AG04450 (cell line): ENCODE measurements around the gene NAV1. TPM values are rescaled to one million over a fixed set of nuclear protein-coding genes. Genes with fewer than 3 reads are reported as not detected.

ENCODE experiments used
- CTCF ChIA-PET: fragments of 300-600, 350-600 bp; formaldehyde crosslinking; extraction: SDS; loops from one replicate; lab custom pipeline; 2022; ENCODE audit warnings: antibody characterized with exemption, inconsistent platforms; lab: Charles Lee
- POLR2A ChIA-PET: fragments of 350-600 bp; formaldehyde crosslinking; extraction: SDS; loops from one replicate; lab custom pipeline; 2021; ENCODE audit warnings: antibody characterized with exemption, inconsistent platforms; lab: Yijun Ruan, JAX
- DNase-seq: peaks from one replicate; pipeline ENCODE4 v3.0.0-alpha.2; 2011; ENCODE audit warnings: low read depth, low spot score
- H3K27ac ChIP-seq: one replicate; pipeline ENCODE4 v1.5.1; 2012; ENCODE audit warnings: low read depth, low read length, control low read depth
- H3K27me3 ChIP-seq: one replicate; pipeline ENCODE4 v1.6.0; 2012; ENCODE audit warnings: low read length; ENCODE audit not compliant: control insufficient read depth, insufficient read depth
- H3K4me3 ChIP-seq: 2 replicates; pipeline ENCODE4 v1.5.1; 2011; ENCODE audit warnings: mild to moderate bottlenecking, low read depth, low read length, control low read depth
- H3K9me3 ChIP-seq: 2 replicates; pipeline ENCODE4 v1.5.1; 2012; ENCODE audit warnings: low read length; ENCODE audit not compliant: control insufficient read depth, insufficient read depth
- polyA plus RNA-seq: library from polyadenylated mRNA; depleted of rRNA; stranded (reverse); fragments of >200 nt; gene quantifications from 2 replicates; pipeline ENCODE4 v1.2.3, GENCODE V29; 2011
- TF ChIP-seq, protein P1 (sequence below): IDR thresholded peaks from 2 replicates; pipeline ENCODE4 v1.5.1; 2011; ENCODE audit warnings: low read depth, low read length, control low read depth, inconsistent platforms

Gene NAV1
- polyA plus RNA-seq, 1 experiment = 17.5 TPM

GRCh38 chr1:201560328-201561194, 21.6 kb downstream of the NAV1 start:
- no peak for DNase-seq
- Histone ChIP-seq H3K27me3 (no peaks in the 10 kb centered on the region), H3K4me3 (no peak overlapping the region), H3K27ac (peak overlapping the region; percentile 43), H3K9me3 (no peaks in the 10 kb centered on the region)
- CTCF ChIA-PET = interaction anchor here (0.5 to 7.6 kb wide), 32 partner anchors 10 to 305 kb away, joined by 3 to 148 read pairs (median 5); partner anchors contain the start of gene IPO9
- POLR2A ChIA-PET = interaction anchor here (0.6 to 3.0 kb wide), 9 partner anchors 21 to 260 kb away, joined by 3 to 19 read pairs (median 5); no protein-coding TSS in a partner anchor
- TF ChIP-seq, protein P1, sequence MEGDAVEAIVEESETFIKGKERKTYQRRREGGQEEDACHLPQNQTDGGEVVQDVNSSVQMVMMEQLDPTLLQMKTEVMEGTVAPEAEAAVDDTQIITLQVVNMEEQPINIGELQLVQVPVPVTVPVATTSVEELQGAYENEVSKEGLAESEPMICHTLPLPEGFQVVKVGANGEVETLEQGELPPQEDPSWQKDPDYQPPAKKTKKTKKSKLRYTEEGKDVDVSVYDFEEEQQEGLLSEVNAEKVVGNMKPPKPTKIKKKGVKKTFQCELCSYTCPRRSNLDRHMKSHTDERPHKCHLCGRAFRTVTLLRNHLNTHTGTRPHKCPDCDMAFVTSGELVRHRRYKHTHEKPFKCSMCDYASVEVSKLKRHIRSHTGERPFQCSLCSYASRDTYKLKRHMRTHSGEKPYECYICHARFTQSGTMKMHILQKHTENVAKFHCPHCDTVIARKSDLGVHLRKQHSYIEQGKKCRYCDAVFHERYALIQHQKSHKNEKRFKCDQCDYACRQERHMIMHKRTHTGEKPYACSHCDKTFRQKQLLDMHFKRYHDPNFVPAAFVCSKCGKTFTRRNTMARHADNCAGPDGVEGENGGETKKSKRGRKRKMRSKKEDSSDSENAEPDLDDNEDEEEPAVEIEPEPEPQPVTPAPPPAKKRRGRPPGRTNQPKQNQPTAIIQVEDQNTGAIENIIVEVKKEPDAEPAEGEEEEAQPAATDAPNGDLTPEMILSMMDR = no peak

DNA sequence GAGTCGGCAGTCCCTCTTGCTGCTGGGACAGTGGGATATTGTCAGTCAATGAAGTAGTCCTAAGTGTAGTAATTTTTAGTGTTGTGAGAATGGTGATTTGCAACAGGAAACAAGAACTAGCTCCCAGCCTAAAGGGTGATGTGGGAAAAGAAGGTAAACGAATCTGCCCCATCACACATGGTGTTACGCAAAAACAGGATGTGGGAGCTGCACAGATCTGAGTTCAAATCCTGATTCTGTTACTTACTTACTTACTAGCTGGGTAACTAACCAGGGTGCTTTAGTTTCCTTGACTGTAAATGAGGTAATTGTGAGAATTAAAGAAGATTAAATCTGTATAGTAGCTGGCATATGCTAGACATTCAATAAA, 22.3 kb downstream of the NAV1 start:
- POLR2A ChIA-PET = interaction anchor here (1.4 to 3.0 kb wide), 7 partner anchors 21 to 95 kb away, joined by 4 to 19 read pairs (median 14); no protein-coding TSS in a partner anchor
- peak overlapping the region; percentile 43 for H3K27ac ChIP-seq
- TF ChIP-seq, protein P1 = no peak
- H3K27me3 ChIP-seq = no peaks in the 10 kb centered on the region
- no peaks in the 10 kb centered on the region for H3K9me3 ChIP-seq
- CTCF ChIA-PET = interaction anchor here (0.7 to 7.6 kb wide), 14 partner anchors 10 to 304 kb away, joined by 3 to 148 read pairs (median 7); no protein-coding TSS in a partner anchor
- no peak overlapping the region for H3K4me3 ChIP-seq
- no peak for DNase-seq

GRCh38 chr1:201561601-201562000, 22.7 kb downstream of the NAV1 start:
- Histone ChIP-seq H3K4me3 (no peak overlapping the region), H3K27ac (peak overlapping the region; percentile 91), H3K27me3 (no peaks in the 10 kb centered on the region), H3K9me3 (no peaks in the 10 kb centered on the region)
- ChIA-PET CTCF (interaction anchor here (0.6 to 7.6 kb wide), 15 partner anchors 11 to 310 kb away, joined by 3 to 148 read pairs (median 6); no protein-coding TSS in a partner anchor), POLR2A (interaction anchor here (1.4 to 3.0 kb wide), 7 partner anchors 20 to 95 kb away, joined by 4 to 19 read pairs (median 14); no protein-coding TSS in a partner anchor)
- DNase-seq = no peak
- TF ChIP-seq, protein P1 = no peak

- Histone ChIP-seq H3K27ac (peak overlapping the region; percentile 91), H3K4me3 (no peak overlapping the region), H3K27me3 (no peaks in the 10 kb centered on the region), H3K9me3 (no peaks in the 10 kb centered on the region)
- ChIA-PET POLR2A (interaction anchor here (0.6 to 3.0 kb wide), 11 partner anchors 20 to 151 kb away, joined by 3 to 19 read pairs (median 9); no protein-coding TSS in a partner anchor), CTCF (interaction anchor here (0.6 to 7.6 kb wide), 8 partner anchors 20 to 309 kb away, joined by 4 to 148 read pairs (median 5); no protein-coding TSS in a partner anchor)
- TF ChIP-seq, protein P1 = no peak
- peak; percentile 90 for DNase-seq
These were observed 23.3 kb downstream of the NAV1 start for GRCh38 chr1:201562257-201562656.
